Activated CD8-positive, alpha-beta memory T cell treated with anti-CD3 and anti-CD28 coated beads for 48 hours (primary cell): ENCODE measurements around the gene LIPK.

Experiments used
- DNase-seq, 3 experiments: peaks; one replicate each; pipeline ENCODE4 v3.0.0-alpha.2; 2020; ENCODE audit warnings: low read depth in 2 of 3, low spot score in 2 of 3

The LIPK gene

GRCh38 chr10:88783724-88784123, 77.7 kb downstream of the LIPK start:
- no peak for DNase-seq

- DNase-seq: no peak
Observed at GRCh38 chr10:88786032-88786770, 80.2 kb downstream of the LIPK start.

GRCh38 chr10:88787463-88787862, 81.4 kb downstream of the LIPK start:
- no peak for DNase-seq

GRCh38 chr10:88788924-88789323, 82.9 kb downstream of the LIPK start:
- no peak for DNase-seq

- no peak for DNase-seq
Observed at GRCh38 chr10:88791924-88792323, 85.9 kb downstream of the LIPK start.

- no peak for DNase-seq
Observed at GRCh38 chr10:88792661-88793060, 86.6 kb downstream of the LIPK start.

GRCh38 chr10:88793712-88794299, 87.8 kb downstream of the LIPK start:
- DNase-seq: no peak

GRCh38 chr10:88794731-88795130, 88.7 kb downstream of the LIPK start:
- no peak for DNase-seq

- DNase-seq: no peak
Observed at GRCh38 chr10:88800152-88801125, 94.4 kb downstream of the LIPK start.
